Stimulated activated CD4-positive, alpha-beta T cell treated with anti-CD3 and anti-CD28 coated beads, Interleukin-15, amount 100 ng/mL, for 24 hours (primary cell): ENCODE measurements around the gene USP48.

Source experiments
- DNase-seq: peaks from one replicate; pipeline ENCODE4 v3.0.0-alpha.2; 2020

Gene USP48

GRCh38 chr1:21736011-21736410 is 46.9 kb downstream of the USP48 start:
- DNase-seq = no peak

- DNase-seq = no peak
Measured at GRCh38 chr1:21734526-21734925, 48.4 kb downstream of the USP48 start.

- no peak for DNase-seq
Measured at GRCh38 chr1:21732664-21733063, 50.3 kb downstream of the USP48 start.

DNA sequence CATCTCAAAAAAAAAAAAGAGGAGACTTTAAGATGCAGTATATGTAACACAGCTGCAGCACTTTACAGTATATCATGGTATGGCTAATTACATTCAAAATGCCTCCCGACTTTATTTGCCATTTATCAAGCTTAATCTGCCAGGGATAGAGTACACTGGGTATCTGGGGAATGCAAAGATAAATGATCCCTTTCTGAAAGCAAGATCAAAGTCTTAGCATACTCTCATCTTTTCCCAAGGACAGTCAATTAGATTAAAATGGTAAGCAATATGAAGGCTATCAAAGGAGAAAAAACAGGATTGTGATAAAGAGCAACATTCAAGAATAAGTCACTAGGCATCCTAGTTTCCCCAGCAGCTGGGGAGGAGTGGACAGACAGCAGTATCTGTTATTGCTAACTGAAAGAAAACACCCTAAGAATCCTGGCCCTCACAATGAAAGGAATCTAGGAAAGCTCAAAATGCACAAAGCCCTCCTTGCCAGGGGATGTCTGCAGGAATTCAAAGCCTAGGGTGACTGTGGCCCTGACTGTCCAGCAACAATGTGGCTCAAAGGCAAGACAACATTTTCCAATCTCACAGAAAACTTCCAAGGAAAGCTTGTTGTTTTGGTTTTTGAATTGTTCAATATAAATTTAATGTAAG is 57.1 kb downstream of the USP48 start:
- no peak for DNase-seq

GRCh38 chr1:21724570-21724969 is 58.4 kb downstream of the USP48 start:
- DNase-seq = no peak

- DNase-seq = no peak
Measured at GRCh38 chr1:21724098-21724497, 58.9 kb downstream of the USP48 start.

GRCh38 chr1:21721295-21721985 is 61.5 kb downstream of the USP48 start:
- no peak for DNase-seq

DNA sequence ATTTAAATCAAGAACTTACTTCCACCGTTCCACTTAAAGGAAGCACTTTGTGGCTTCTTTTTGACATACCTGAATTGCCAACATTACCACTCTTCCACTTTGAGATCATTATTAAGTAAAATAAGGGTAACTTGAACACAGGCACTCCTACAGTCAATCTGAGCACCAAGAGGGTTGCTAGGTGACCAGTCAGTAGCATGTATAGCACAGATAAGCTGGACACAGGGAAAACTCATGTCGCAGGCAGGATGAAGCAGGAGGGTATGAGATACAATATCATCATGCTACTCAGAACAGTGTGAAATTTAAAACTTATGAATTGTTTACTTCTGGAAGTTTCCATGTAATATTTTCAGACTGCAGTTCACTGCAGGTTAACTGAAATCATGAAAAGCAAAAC is 66.8 kb downstream of the USP48 start:
- DNase-seq = no peak

- DNase-seq = no peak
Measured at GRCh38 chr1:21707891-21708290, 75.1 kb downstream of the USP48 start.

GRCh38 chr1:21707086-21707840 is 75.7 kb downstream of the USP48 start:
- no peak for DNase-seq

- no peak for DNase-seq
Measured at GRCh38 chr1:21706151-21706835, 76.7 kb downstream of the USP48 start.

- no peak for DNase-seq
Measured at GRCh38 chr1:21705303-21705980, 77.5 kb downstream of the USP48 start.

DNA sequence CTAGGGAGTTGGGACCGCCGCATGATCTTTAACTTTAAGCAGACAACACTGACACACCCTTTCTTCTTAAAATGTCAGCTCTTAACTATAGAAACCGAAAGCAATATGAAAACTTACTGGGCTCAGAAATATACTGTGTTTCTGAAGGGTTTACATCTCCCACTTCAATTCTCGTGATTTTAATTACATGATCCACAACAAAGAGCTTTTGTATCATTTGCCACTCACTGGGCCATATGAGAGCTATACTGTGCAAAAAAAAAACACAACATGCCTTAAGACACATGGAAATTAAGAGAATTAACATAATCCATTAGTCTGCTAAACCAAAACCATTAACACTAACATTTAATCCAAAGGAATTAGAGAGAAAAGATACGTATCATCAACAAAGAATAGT is 78.8 kb downstream of the USP48 start:
- DNase-seq = no peak

GRCh38 chr1:21703318-21703963 is 79.5 kb downstream of the USP48 start:
- DNase-seq = no peak

DNA sequence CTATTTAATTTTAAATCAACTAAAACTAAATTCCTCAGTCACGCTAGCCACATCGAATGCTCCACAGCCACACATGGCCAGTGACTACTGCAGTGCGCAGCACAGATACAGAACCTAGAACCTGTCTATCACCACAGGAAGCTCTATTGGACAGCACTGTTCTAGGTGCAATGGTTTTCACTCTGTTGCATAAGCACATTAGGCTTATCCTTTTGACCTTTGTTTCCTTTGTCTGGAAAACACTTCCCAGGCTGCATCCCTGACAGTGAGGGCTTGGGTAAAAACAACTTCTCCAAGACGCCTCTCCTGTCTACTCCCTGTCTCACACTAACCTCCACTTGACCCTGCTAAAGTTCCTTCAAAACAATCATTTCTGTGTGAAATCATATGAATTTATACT is 80.2 kb downstream of the USP48 start:
- DNase-seq = no peak

DNA sequence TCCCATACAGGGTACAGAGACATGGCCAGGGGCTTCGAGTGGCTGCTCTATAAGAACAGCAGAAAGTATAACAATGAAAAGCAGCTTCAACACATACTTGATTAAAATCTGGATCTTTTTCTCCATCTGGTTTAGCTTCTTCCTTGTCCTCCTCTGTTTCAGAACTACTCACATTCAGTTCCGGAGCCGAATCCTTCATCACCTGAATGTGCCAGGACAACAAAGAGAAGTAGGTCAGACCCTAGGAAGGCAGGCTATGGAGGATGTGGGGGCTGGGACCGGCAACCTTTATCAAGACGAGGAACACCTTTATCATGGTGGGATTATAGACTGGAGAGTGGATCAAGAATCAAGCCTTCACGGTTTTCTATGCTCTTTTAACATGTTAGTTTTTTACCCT is 81.5 kb downstream of the USP48 start:
- DNase-seq = no peak

DNA sequence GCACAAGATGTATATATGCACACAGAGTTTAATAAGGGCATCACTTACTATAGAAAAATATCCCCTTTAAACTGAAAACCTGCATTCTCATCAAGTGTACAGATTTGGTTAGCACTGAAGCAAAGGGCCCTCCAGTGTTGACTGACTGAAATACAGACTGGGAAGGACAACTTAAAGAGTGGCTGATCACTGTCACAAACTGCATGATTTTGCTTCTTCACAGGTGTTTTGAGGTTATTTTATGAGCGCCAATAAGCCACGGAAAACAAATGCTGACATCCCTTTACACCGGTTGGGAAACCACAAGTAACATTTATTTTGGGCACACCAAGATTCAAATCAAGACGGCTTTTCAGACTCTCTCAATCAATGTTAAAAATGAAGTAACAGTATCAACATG is 82.9 kb downstream of the USP48 start:
- no peak for DNase-seq

DNA sequence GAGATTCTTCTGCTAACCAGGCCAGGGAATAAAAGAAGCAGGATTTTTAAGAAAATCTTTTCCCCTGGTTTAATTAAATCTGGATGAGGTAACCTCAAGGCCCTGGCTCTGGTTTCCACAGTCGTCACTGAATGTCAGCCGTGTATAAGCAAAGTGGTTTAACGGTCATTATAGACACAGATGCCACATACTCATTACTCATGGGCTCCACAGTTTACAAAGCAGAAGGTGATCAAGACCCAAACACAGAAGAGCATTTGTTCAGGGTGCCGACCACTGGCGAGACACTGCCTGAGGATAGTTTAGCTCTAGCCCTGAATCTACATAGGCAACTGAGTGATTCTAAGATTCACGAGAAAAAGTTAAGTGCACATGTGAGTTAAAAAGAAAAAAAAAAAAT is 86.0 kb downstream of the USP48 start:
- no peak for DNase-seq

DNA sequence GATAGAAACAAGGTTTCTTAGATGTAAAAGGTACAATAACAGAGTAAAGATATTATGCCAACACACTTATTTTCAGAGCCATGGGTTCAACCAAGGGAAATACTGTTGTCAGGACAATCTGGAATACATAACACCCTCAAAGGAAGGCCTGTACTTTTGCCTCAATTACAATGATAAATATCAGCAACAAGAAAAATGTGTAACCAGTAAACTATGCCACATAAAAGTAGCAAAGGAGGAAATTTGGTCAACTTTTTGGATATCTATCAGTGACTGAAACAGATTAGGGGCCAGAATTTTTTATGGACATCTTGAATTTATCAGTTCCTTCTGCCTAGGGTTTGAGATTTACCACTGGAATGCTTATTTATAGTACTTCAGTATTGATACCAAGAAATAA is 89.2 kb downstream of the USP48 start:
- DNase-seq = no peak

- no peak for DNase-seq
Measured at GRCh38 chr1:21691739-21692138, 91.2 kb downstream of the USP48 start.

GRCh38 chr1:21689661-21690372 is 93.1 kb downstream of the USP48 start:
- DNase-seq = no peak

DNA sequence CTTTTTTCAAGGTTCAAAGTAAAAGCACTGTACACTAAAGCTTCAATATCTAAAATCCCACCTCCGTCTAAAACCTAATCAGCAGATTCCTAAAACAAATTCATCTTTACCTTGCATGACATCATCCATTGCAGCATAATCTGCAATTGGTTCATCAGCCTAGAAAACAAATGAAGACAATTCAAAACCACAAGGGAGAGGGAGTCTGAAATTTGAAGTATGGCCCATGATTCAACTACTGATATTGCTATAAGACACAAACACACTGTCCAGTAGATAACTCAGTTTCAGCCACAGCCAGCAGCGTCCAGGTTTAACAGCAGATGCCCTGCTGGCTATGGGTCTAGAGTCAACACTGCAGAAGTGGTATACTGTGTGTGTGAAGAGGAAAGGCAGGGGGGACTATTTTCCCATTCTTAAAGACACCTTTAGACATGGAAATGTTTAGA is 95.8 kb downstream of the USP48 start:
- DNase-seq = no peak
